HUES48 (cell line): ENCODE results near the gene GASK1A.

Experiments used
- H3K27ac ChIP-seq: one replicate; pipeline ENCODE4 v1.7.0; 2013; ENCODE audit warnings: low read depth, low read length, inconsistent platforms
- H3K27me3 ChIP-seq: 2 replicates; pipeline ENCODE4 v1.6.1; 2013; ENCODE audit warnings: mild to moderate bottlenecking, low read length; ENCODE audit not compliant: control insufficient read depth, insufficient read depth
- H3K36me3 ChIP-seq: 2 replicates; pipeline ENCODE4 v1.6.1; 2013; ENCODE audit warnings: low read length; ENCODE audit not compliant: control insufficient read depth, insufficient read depth
- H3K4me1 ChIP-seq: 2 replicates; pipeline ENCODE4 v1.6.1; 2013; ENCODE audit warnings: mild to moderate bottlenecking, low read length; ENCODE audit not compliant: control insufficient read depth, insufficient read depth
- H3K4me3 ChIP-seq: 2 replicates; pipeline ENCODE4 v1.5.1; 2013; ENCODE audit warnings: mild to moderate bottlenecking, low read depth, low read length
- H3K9ac ChIP-seq: 2 replicates; pipeline ENCODE4 v1.6.1; 2013; ENCODE audit warnings: mild to moderate bottlenecking, low read depth, low read length, moderate library complexity
- H3K9me3 ChIP-seq: 2 replicates; pipeline ENCODE4 v1.6.1; 2013; ENCODE audit warnings: low read length; ENCODE audit not compliant: control insufficient read depth, insufficient read depth

Gene GASK1A

GRCh38 chr3:43104039-43104438 is 124.9 kb downstream of the GASK1A start:
- Histone ChIP-seq H3K9ac (no peak overlapping the region), H3K27me3 (peaks cover 20% of the 10 kb centered on the region), H3K4me1 (peaks cover 12% of the 10 kb centered on the region; the same call in 1 of the 2 replicates), H3K36me3 (no peaks in the 10 kb centered on the region), H3K9me3 (no peaks in the 10 kb centered on the region), H3K4me3 (no peak overlapping the region), H3K27ac (no peak overlapping the region)

GRCh38 chr3:43104660-43105595 is 125.8 kb downstream of the GASK1A start:
- Histone ChIP-seq H3K27ac (no peak overlapping the region), H3K27me3 (peaks cover 20% of the 10 kb centered on the region), H3K4me1 (peaks cover 12% of the 10 kb centered on the region; the same call in 1 of the 2 replicates), H3K9ac (no peak overlapping the region), H3K4me3 (peak overlapping the region; percentile 59), H3K36me3 (no peaks in the 10 kb centered on the region), H3K9me3 (no peaks in the 10 kb centered on the region)

DNA sequence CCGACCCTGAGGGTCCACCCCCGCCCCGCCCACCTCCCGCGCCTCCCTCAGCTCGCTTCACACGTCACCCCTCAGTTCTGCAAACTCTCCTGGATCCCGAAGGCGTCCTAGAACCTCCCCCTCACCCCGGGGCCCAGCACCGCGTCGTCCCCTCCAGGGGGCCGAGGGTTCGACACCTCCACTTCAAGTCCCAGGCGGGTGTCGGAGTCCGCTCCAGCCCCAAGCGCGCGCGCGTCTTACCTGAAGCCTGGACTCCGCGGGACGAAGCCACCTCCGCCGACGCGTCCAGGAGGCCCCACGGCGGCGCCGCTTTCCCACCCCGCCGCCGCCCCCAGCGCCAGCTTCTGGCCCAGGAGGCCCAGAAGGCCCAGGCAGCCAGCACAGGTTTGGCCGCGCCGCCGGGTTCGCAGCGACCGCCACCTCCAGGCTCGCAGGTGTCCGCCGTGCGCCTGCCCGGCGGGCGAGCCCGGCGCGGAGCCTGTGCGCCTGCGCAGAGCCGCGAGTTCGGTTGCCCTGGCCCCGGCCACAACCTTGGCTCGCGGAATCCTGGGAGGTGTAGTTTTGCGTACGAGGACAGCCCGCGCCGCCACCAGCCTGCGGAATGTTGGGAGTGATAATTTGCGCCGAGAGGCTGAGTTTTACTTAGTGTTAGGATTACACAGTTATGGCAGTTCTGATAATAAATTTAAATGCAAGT is 126.6 kb downstream of the GASK1A start, which contains the start of gene POMGNT2:
Gene POMGNT2 (minus strand): TSS at position 484 of the 697 bp plus-strand sequence. CDS start 24,648 bp downstream, outside the sequence.
- H3K4me3 ChIP-seq: peak within 1 kb of the TSS; percentile 70
- peaks cover 20% of the 10 kb centered on the region for H3K27me3 ChIP-seq
- no peaks in the 10 kb centered on the region for H3K9me3 ChIP-seq
- no peaks in the 10 kb centered on the region for H3K36me3 ChIP-seq
- H3K27ac ChIP-seq: no peak within 1 kb of the TSS
- peaks cover 12% of the 10 kb centered on the region; the same call in 1 of the 2 replicates for H3K4me1 ChIP-seq
- peak within 1 kb of the TSS; percentile 10; the same call in 1 of the 2 replicates for H3K9ac ChIP-seq

- Histone ChIP-seq H3K4me1 (peaks cover 12% of the 10 kb centered on the region; the same call in 1 of the 2 replicates), H3K27ac (no peak overlapping the region), H3K4me3 (peak overlapping the region; percentile 70), H3K27me3 (peaks cover 20% of the 10 kb centered on the region), H3K36me3 (no peaks in the 10 kb centered on the region), H3K9ac (no peak overlapping the region), H3K9me3 (no peaks in the 10 kb centered on the region)
Measured at GRCh38 chr3:43106293-43106628, 127.2 kb downstream of the GASK1A start.
